Keratinocyte (primary cell): ENCODE data around the gene SPAG9. TPM values are rescaled to one million over a fixed set of nuclear protein-coding genes. Genes with fewer than 3 reads are reported as not detected.

Experiments used
- DNase-seq: peaks from one replicate; pipeline ENCODE4 v3.0.0-alpha.2; 2011; ENCODE audit warnings: low read depth, missing footprints, low spot score
- FAIRE-seq: peaks from 2 replicates; lab custom pipeline; 2011; peaks lifted over from hg19 to GRCh38; lab: Jason Lieb, UNC
- H2AFZ ChIP-seq: 2 replicates; pipeline ENCODE4 v1.6.0; 2012; ENCODE audit warnings: low read length, control low read depth, inconsistent platforms; ENCODE audit not compliant: control insufficient read depth
- H3K27ac ChIP-seq: 2 replicates; pipeline ENCODE4 v1.5.1; 2011; ENCODE audit warnings: low read length; ENCODE audit not compliant: control insufficient read depth, insufficient read depth
- H3K27me3 ChIP-seq: 3 replicates; pipeline ENCODE4 v1.6.0; 2011; ENCODE audit warnings: low read length; ENCODE audit not compliant: control insufficient read depth, insufficient read depth; ENCODE audit errors: extremely low read depth
- H3K36me3 ChIP-seq, 2 experiments: 2 replicates in 1 of 2; 3 replicates in 1 of 2; pipeline ENCODE4 v1.5.1; 2011; ENCODE audit warnings: low read length in 2 of 2, mild to moderate bottlenecking in 1 of 2; ENCODE audit not compliant: control insufficient read depth in 2 of 2, insufficient read depth in 2 of 2; ENCODE audit errors: extremely low read depth in 1 of 2
- H3K4me1 ChIP-seq: 3 replicates; pipeline ENCODE4 v1.5.1; 2011; ENCODE audit warnings: low read length; ENCODE audit not compliant: control insufficient read depth, insufficient read depth; ENCODE audit errors: extremely low read depth
- H3K4me2 ChIP-seq: 3 replicates; pipeline ENCODE4 v1.6.0; 2011; ENCODE audit warnings: low read depth, low read length; ENCODE audit not compliant: control insufficient read depth, insufficient read depth; ENCODE audit errors: extremely low read depth
- H3K4me3 ChIP-seq, 3 experiments: fragments of 200-600 bp in 1 of 3; sonication (generic) in 1 of 3; 2 replicates in 2 of 3; 3 replicates in 1 of 3; pipeline ENCODE4 v1.5.1; 2011 to 2016; ENCODE audit warnings: low read length in 3 of 3, mild to moderate bottlenecking in 3 of 3, control low read depth in 2 of 3, inconsistent platforms in 1 of 3, low read depth in 1 of 3, mixed read lengths in 1 of 3, mixed run types in 1 of 3, moderate library complexity in 1 of 3; ENCODE audit not compliant: control insufficient read depth in 2 of 3, insufficient read depth in 2 of 3; ENCODE audit errors: extremely low read depth in 1 of 3
- H3K79me2 ChIP-seq: 2 replicates; pipeline ENCODE4 v1.6.0; 2012; ENCODE audit warnings: low read length; ENCODE audit not compliant: control insufficient read depth, insufficient read depth
- H3K9ac ChIP-seq: 3 replicates; pipeline ENCODE4 v1.6.0; 2011; ENCODE audit warnings: low read length; ENCODE audit not compliant: control insufficient read depth, insufficient read depth; ENCODE audit errors: extremely low read depth
- H3K9me1 ChIP-seq: 3 replicates; pipeline ENCODE4 v1.6.0; 2011; ENCODE audit warnings: low read length; ENCODE audit not compliant: control insufficient read depth, insufficient read depth; ENCODE audit errors: extremely low read depth
- H3K9me3 ChIP-seq: 2 replicates; pipeline ENCODE4 v1.5.1; 2012; ENCODE audit warnings: low read depth, low read length; ENCODE audit not compliant: control insufficient read depth
- H4K20me1 ChIP-seq: 3 replicates; pipeline ENCODE4 v1.6.0; 2011; ENCODE audit warnings: low read length; ENCODE audit not compliant: control insufficient read depth, insufficient read depth; ENCODE audit errors: extremely low read depth
- EZH2 ChIP-seq: IDR thresholded peaks from one replicate; pipeline ENCODE4 v1.6.1; 2012; ENCODE audit warnings: inconsistent platforms, mild to moderate bottlenecking, low read length, moderate library complexity
- dilution Hi-C: fragments of 300-500 bp; cut with MboI; formaldehyde crosslinking; loops from one replicate; pipeline ENCODE4 v1.7.0; 2020; ENCODE audit warnings: low sequenced_read_pairs; ENCODE audit not compliant: extremely low pct_ligation_motif_present
- polyA plus RNA-seq, 5 experiments: library from polyadenylated mRNA; depleted of rRNA in 3 of 5; stranded (reverse) in 3 of 5; stranded (forward) in 1 of 5; unstranded in 1 of 5; fragments of >200 nt; gene quantifications; 1 replicate in 1 of 5; 2 replicates in 3 of 5; 3 replicates in 1 of 5; pipeline versions ENCODE4 v1.2.1 to v1.2.3, GENCODE V29; 2011 to 2012; ENCODE audit warnings: missing spikeins in 2 of 5, low read depth in 1 of 5, low replicate concordance in 1 of 5
- TF ChIP-seq, protein P1 (sequence below), 3 experiments: IDR thresholded peaks in 1 of 3; conservative IDR thresholded peaks in 1 of 3; optimal IDR thresholded peaks in 1 of 3; 2 replicates in 2 of 3; 3 replicates in 1 of 3; pipeline versions ENCODE3 to v1.5.1; 2011; ENCODE audit warnings: low read length in 3 of 3, mild to moderate bottlenecking in 3 of 3, moderate library complexity in 2 of 3, control low read depth in 1 of 3, inconsistent platforms in 1 of 3; ENCODE audit not compliant: insufficient read depth in 2 of 3; ENCODE audit errors: extremely low read depth in 1 of 3

SPAG9 gene
- polyA plus RNA-seq, 1 donor (not counting 4 experiments of a cell fraction or from before 2014, with no cell fraction given) = 43.1 TPM

DNA sequence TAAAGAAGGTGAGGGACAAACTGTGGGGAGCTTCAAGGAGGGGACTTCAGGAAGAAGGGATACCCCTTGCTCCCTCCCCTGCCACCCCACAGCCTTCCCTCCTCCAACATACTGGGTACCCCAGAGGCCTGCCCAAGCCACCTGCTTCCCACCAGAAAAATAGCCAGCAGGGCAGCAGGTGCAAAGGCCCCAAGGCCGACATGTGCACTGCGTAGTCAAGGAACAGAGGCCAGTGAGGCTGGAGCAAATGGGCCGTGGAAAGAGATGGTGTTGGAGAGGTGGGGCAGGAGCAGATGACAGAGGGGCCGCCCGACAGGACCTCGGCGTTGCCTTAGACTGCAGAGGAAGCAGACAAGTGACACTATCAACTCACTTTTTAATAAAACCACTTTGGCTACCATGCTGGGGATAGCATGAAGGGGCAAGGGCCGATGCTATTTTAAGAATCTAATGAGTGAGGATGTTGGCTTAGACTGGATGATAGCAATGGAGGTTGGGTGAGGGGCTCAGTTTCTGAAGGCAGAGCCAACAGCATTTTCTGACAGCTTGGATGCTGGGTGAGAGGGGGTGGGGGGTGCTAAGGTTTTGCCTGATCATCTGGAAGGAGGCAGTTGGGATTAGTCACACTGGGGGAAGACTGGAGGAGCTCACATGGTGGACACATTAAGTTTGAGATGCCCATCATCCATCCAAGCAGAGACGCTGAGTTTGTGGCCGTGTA lies 181.7 kb downstream of the SPAG9 start:
- H3K79me2 ChIP-seq = no peaks in the 10 kb centered on the region
- no peak for DNase-seq
- no peak overlapping the region for H3K4me3 ChIP-seq
- no peak for TF ChIP-seq EZH2
- TF ChIP-seq, protein P1, sequence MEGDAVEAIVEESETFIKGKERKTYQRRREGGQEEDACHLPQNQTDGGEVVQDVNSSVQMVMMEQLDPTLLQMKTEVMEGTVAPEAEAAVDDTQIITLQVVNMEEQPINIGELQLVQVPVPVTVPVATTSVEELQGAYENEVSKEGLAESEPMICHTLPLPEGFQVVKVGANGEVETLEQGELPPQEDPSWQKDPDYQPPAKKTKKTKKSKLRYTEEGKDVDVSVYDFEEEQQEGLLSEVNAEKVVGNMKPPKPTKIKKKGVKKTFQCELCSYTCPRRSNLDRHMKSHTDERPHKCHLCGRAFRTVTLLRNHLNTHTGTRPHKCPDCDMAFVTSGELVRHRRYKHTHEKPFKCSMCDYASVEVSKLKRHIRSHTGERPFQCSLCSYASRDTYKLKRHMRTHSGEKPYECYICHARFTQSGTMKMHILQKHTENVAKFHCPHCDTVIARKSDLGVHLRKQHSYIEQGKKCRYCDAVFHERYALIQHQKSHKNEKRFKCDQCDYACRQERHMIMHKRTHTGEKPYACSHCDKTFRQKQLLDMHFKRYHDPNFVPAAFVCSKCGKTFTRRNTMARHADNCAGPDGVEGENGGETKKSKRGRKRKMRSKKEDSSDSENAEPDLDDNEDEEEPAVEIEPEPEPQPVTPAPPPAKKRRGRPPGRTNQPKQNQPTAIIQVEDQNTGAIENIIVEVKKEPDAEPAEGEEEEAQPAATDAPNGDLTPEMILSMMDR (optimal IDR thresholded peaks at IDR 0.05 in 1 of 3, IDR thresholded peaks at IDR 0.05 in 1 of 3, conservative IDR thresholded peaks at IDR 0.05 in 1 of 3; ENCODE audit: extremely low read depth in 1 of 3, insufficient read depth in 2 of 3, low read length in 3 of 3) = no peak
- no peaks in the 10 kb centered on the region for H3K9me1 ChIP-seq
- H3K9me3 ChIP-seq = no peaks in the 10 kb centered on the region
- no peak for FAIRE-seq
- H3K36me3 ChIP-seq = no peaks in the 10 kb centered on the region
- dilution Hi-C loops = no loop called here
- peaks cover 3% of the 10 kb centered on the region for H3K4me1 ChIP-seq
- H2AFZ ChIP-seq = no peak overlapping the region
- no peak overlapping the region for H3K4me2 ChIP-seq
- H3K27me3 ChIP-seq = peaks cover 2% of the 10 kb centered on the region
- no peaks in the 10 kb centered on the region for H4K20me1 ChIP-seq
- H3K27ac ChIP-seq = no peak overlapping the region
- no peak overlapping the region for H3K9ac ChIP-seq

DNA sequence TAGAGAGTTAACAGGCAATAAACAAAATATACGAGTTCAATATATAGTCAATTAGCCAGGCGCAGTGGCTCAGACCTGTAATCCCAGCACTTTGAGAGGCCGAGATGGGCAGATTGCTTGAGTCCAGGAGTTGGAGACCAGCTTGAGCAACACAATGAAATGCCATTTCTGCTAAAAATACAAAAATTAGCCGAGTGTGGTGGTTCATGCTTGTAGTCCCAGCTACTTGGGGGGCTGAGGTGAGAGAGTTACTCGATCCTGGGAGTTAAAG lies 184.7 kb downstream of the SPAG9 start:
- H3K27me3 ChIP-seq = no peaks in the 10 kb centered on the region
- H3K4me1 ChIP-seq = peaks cover 23% of the 10 kb centered on the region
- H3K9me1 ChIP-seq = no peaks in the 10 kb centered on the region
- FAIRE-seq (no peak), DNase-seq (no peak)
- TF ChIP-seq EZH2 = no peak
- TF ChIP-seq, protein P1 (optimal IDR thresholded peaks at IDR 0.05 in 1 of 3, IDR thresholded peaks at IDR 0.05 in 1 of 3, conservative IDR thresholded peaks at IDR 0.05 in 1 of 3; ENCODE audit: extremely low read depth in 1 of 3, insufficient read depth in 2 of 3, low read length in 3 of 3) = no peak
- no peak overlapping the region for H3K27ac ChIP-seq
- no peaks in the 10 kb centered on the region for H4K20me1 ChIP-seq
- H3K79me2 ChIP-seq = no peaks in the 10 kb centered on the region
- H3K4me3 ChIP-seq = no peak overlapping the region
- H3K4me2 ChIP-seq = no peak overlapping the region
- H3K36me3 ChIP-seq = no peaks in the 10 kb centered on the region
- dilution Hi-C loops = no loop called here
- H3K9me3 ChIP-seq = no peaks in the 10 kb centered on the region
- H2AFZ ChIP-seq = no peak overlapping the region
- no peak overlapping the region for H3K9ac ChIP-seq
